Activated CD8-positive, alpha-beta T cell treated with anti-CD3 and anti-CD28 coated beads for 36 hours (primary cell): ENCODE results near the gene EBPL. TPM values are rescaled to one million over a fixed set of nuclear protein-coding genes. Genes with fewer than 3 reads are reported as not detected.

Experiments
- ATAC-seq: fragments of 200-7000 bp; cut with Tn5 transposase; one replicate; pipeline ENCODE4 v1.10.0; 2021; ENCODE audit warnings: mild to moderate bottlenecking, moderate library complexity
- CTCF ChIA-PET: fragments of 350-600 bp; sonication (Branson Sonifier 250); formaldehyde crosslinking; loops from one replicate; lab custom pipeline; 2021; ENCODE audit warnings: antibody characterized with exemption; lab: Charles Lee
- POLR2A ChIA-PET: fragments of 350-600 bp; sonication (Branson Sonifier 250); formaldehyde crosslinking; loops from one replicate; lab custom pipeline; 2021; ENCODE audit warnings: antibody characterized with exemption; lab: Charles Lee
- DNase-seq: peaks from one replicate; pipeline ENCODE4 v3.0.0-alpha.2; 2020
- H3K27ac Mint-ChIP-seq: one replicate; pipeline ENCODE4 v1.8.0; 2021; ENCODE audit warnings: mild to moderate bottlenecking, mixed read lengths
- H3K27me3 Mint-ChIP-seq: one replicate; pipeline ENCODE4 v1.8.0; 2021; ENCODE audit warnings: mixed read lengths
- H3K36me3 Mint-ChIP-seq: one replicate; pipeline ENCODE4 v1.8.0; 2021; ENCODE audit warnings: low read depth, mixed read lengths
- H3K4me1 Mint-ChIP-seq: one replicate; pipeline ENCODE4 v1.8.0; 2021; ENCODE audit warnings: low read depth, mixed read lengths
- H3K4me3 Mint-ChIP-seq: one replicate; pipeline ENCODE4 v1.8.0; 2021; ENCODE audit warnings: mild to moderate bottlenecking, moderate library complexity, mixed read lengths
- H3K9me3 Mint-ChIP-seq: one replicate; pipeline ENCODE4 v1.8.0; 2021; ENCODE audit warnings: mixed read lengths
- CTCF ChIP-seq: fragments of 200-600 bp; IDR thresholded peaks from one replicate; pipeline ENCODE4 v1.8.0; 2022; ENCODE audit warnings: antibody characterized with exemption, mild to moderate bottlenecking
- intact Hi-C: fragments of 100-400 bp; cut with micrococcal nuclease; formaldehyde crosslinking; loops from one replicate; pipeline ENCODE4 v1.10.0; 2022
- total RNA-seq, 2 experiments: library from RNA; stranded (reverse); gene quantifications; one replicate each; pipeline ENCODE4 v1.2.3, GENCODE V29; 2021

EBPL gene
- total RNA-seq, 2 experiments from 2014 or later: 35.6 to 37.8 TPM

- ATAC-seq (no peak), DNase-seq (no peak)
- no peaks in the 10 kb centered on the region for H3K27me3 Mint-ChIP-seq
- no peak for TF ChIP-seq CTCF
- ChIA-PET POLR2A (no interaction called here), CTCF (no interaction called here)
- no peaks in the 10 kb centered on the region for H3K9me3 Mint-ChIP-seq
- H3K4me3 Mint-ChIP-seq: no peak overlapping the region
- H3K4me1 Mint-ChIP-seq: no peaks in the 10 kb centered on the region
- intact Hi-C loops: no loop called here
- H3K36me3 Mint-ChIP-seq: peaks cover 16% of the 10 kb centered on the region
- no peak overlapping the region for H3K27ac Mint-ChIP-seq
These were observed 23.5 kb downstream of the EBPL start for GRCh38 chr13:49667773-49668172.

- ChIA-PET CTCF (no interaction called here), POLR2A (no interaction called here)
- intact Hi-C loops: no loop called here
- Mint-ChIP-seq H3K4me1 (no peaks in the 10 kb centered on the region), H3K27ac (no peak overlapping the region), H3K27me3 (no peaks in the 10 kb centered on the region), H3K9me3 (no peaks in the 10 kb centered on the region), H3K36me3 (peaks cover 19% of the 10 kb centered on the region), H3K4me3 (no peak overlapping the region)
- DNase-seq (no peak), ATAC-seq (no peak)
- TF ChIP-seq CTCF: no peak
These were observed 26.7 kb downstream of the EBPL start for GRCh38 chr13:49664606-49665005.

- CTCF ChIA-PET: no interaction called here
- Mint-ChIP-seq H3K4me1 (no peaks in the 10 kb centered on the region), H3K4me3 (no peak overlapping the region), H3K36me3 (peaks cover 2% of the 10 kb centered on the region), H3K27ac (no peak overlapping the region), H3K9me3 (no peaks in the 10 kb centered on the region), H3K27me3 (no peaks in the 10 kb centered on the region)
- no peak for TF ChIP-seq CTCF
- POLR2A ChIA-PET: no interaction called here
- no peak for DNase-seq
- intact Hi-C loops: no loop called here
- ATAC-seq: no peak
These were observed 34.0 kb downstream of the EBPL start for GRCh38 chr13:49657241-49657641.

GRCh38 chr13:49655906-49656305 is 35.4 kb downstream of the EBPL start:
- CTCF ChIA-PET: no interaction called here
- POLR2A ChIA-PET: no interaction called here
- no peak for ATAC-seq
- no peaks in the 10 kb centered on the region for H3K27me3 Mint-ChIP-seq
- H3K9me3 Mint-ChIP-seq: no peaks in the 10 kb centered on the region
- H3K4me3 Mint-ChIP-seq: no peak overlapping the region
- intact Hi-C loops: no loop called here
- no peaks in the 10 kb centered on the region for H3K4me1 Mint-ChIP-seq
- TF ChIP-seq CTCF: no peak
- DNase-seq: no peak
- H3K36me3 Mint-ChIP-seq: no peaks in the 10 kb centered on the region
- H3K27ac Mint-ChIP-seq: no peak overlapping the region

GRCh38 chr13:49654011-49654410 is 37.3 kb downstream of the EBPL start:
- no peak for ATAC-seq
- no peaks in the 10 kb centered on the region for H3K4me1 Mint-ChIP-seq
- ChIA-PET POLR2A (interaction anchor here (0.8 kb wide), 1 partner anchor 380 kb away, joined by 3 read pairs; no protein-coding TSS in a partner anchor), CTCF (no interaction called here)
- no peak overlapping the region for H3K27ac Mint-ChIP-seq
- H3K27me3 Mint-ChIP-seq: no peaks in the 10 kb centered on the region
- no peak for DNase-seq
- H3K36me3 Mint-ChIP-seq: no peaks in the 10 kb centered on the region
- intact Hi-C loops: no loop called here
- TF ChIP-seq CTCF: no peak
- H3K4me3 Mint-ChIP-seq: no peak overlapping the region
- H3K9me3 Mint-ChIP-seq: no peaks in the 10 kb centered on the region
